ENCODE results near the gene FNDC3B. TPM values are rescaled to one million over a fixed set of nuclear protein-coding genes. Genes with fewer than 3 reads are reported as not detected.

Gene FNDC3B
- total and polyA plus RNA-seq, 4 donors: 23.3 to 74.2 (median 32.9) TPM

- TF ChIP-seq FOXA1 (IDR thresholded peaks at IDR 0.05) (no peak), HNF4G (IDR thresholded peaks at IDR 0.05) (no peak), NR2F2 (IDR thresholded peaks at IDR 0.05) (no peak), RAD21 (IDR thresholded peaks at IDR 0.05) (no peak), FOXA2 (IDR thresholded peaks at IDR 0.05) (no peak), JUND (IDR thresholded peaks at IDR 0.05) (no peak), ATF3 (IDR thresholded peaks at IDR 0.05) (no peak), CTCF (IDR thresholded peaks at IDR 0.05; ENCODE audit: low read depth, low read length, missing input control) (no peak), TAF1 (conservative IDR thresholded peaks at IDR 0.05) (no peak), RXRA (IDR thresholded peaks at IDR 0.05) (no peak)
- Histone ChIP-seq H3K36me3 (ENCODE audit: control insufficient read depth in 4 of 4, insufficient read depth in 3 of 4, low read depth in 1 of 4, low read length in 3 of 4) (peaks cover 0 to 7% (median 3%) of the 10 kb centered on the region in 4 donors), H3K9me3 (ENCODE audit: control insufficient read depth in 4 of 4, low read length in 3 of 4) (no peaks in the 10 kb centered on the region), H3K4me1 (ENCODE audit: control insufficient read depth in 4 of 4, insufficient read depth in 4 of 4, low read length in 3 of 4) (peaks cover 2 to 24% (median 16%) of the 10 kb centered on the region in 4 donors), H3K27ac (ENCODE audit: low read depth in 1 of 2, low read length in 2 of 2) (no peak overlapping the region), H3K4me3 (ENCODE audit: low read depth in 1 of 3, low read length in 3 of 3) (no peak overlapping the region), H3K9ac (ENCODE audit: low read depth in 1 of 2, low read length in 2 of 2) (no peak overlapping the region), H3K27me3 (ENCODE audit: control insufficient read depth in 4 of 4, insufficient read depth in 4 of 4, low read length in 3 of 4) (no peaks in the 10 kb centered on the region)
- no peak for DNase-seq (ENCODE audit: low spot score)
- WGBS: 84% methylated on average over 10 of the region's 10 CpGs
These were observed 183.2 kb downstream of the FNDC3B start for GRCh38 chr3:172222478-172223071.

GRCh38 chr3:172223870-172224269 is 184.5 kb downstream of the FNDC3B start:
- H3K4me3 ChIP-seq (ENCODE audit: low read depth in 1 of 3, low read length in 3 of 3): no peak overlapping the region
- H3K36me3 ChIP-seq (ENCODE audit: control insufficient read depth in 4 of 4, insufficient read depth in 3 of 4, low read depth in 1 of 4, low read length in 3 of 4): peaks cover 2 to 8% (median 6%) of the 10 kb centered on the region in 4 donors
- H3K9me3 ChIP-seq (ENCODE audit: control insufficient read depth in 4 of 4, low read length in 3 of 4): no peaks in the 10 kb centered on the region
- TF ChIP-seq HNF4G (IDR thresholded peaks at IDR 0.05): no peak
- no peak for TF ChIP-seq RXRA (IDR thresholded peaks at IDR 0.05)
- TF ChIP-seq TAF1 (conservative IDR thresholded peaks at IDR 0.05): no peak
- TF ChIP-seq SP1 (IDR thresholded peaks at IDR 0.05): no peak
- no peak for TF ChIP-seq ZBTB33 (IDR thresholded peaks at IDR 0.05)
- no peak for TF ChIP-seq YY1 (IDR thresholded peaks at IDR 0.05)
- H3K4me1 ChIP-seq (ENCODE audit: control insufficient read depth in 4 of 4, insufficient read depth in 4 of 4, low read length in 3 of 4): peaks cover 0 to 14% (median 7%) of the 10 kb centered on the region in 4 donors
- H3K9ac ChIP-seq (ENCODE audit: low read depth in 1 of 2, low read length in 2 of 2): no peak overlapping the region
- no peak overlapping the region for H3K27ac ChIP-seq (ENCODE audit: low read depth in 1 of 2, low read length in 2 of 2)
- WGBS: 81% methylated on average over 4 of the region's 4 CpGs
- H3K27me3 ChIP-seq (ENCODE audit: control insufficient read depth in 4 of 4, insufficient read depth in 4 of 4, low read length in 3 of 4): no peaks in the 10 kb centered on the region
- DNase-seq (ENCODE audit: low spot score): no peak

- Histone ChIP-seq H3K4me3 (ENCODE audit: low read depth in 1 of 3, low read length in 3 of 3) (no peak overlapping the region), H3K9me3 (ENCODE audit: control insufficient read depth in 4 of 4, low read length in 3 of 4) (no peaks in the 10 kb centered on the region), H3K9ac (ENCODE audit: low read depth in 1 of 2, low read length in 2 of 2) (no peak overlapping the region), H3K36me3 (ENCODE audit: control insufficient read depth in 4 of 4, insufficient read depth in 3 of 4, low read depth in 1 of 4, low read length in 3 of 4) (peaks cover 5 to 10% (median 7%) of the 10 kb centered on the region in 4 donors), H3K27me3 (ENCODE audit: control insufficient read depth in 4 of 4, insufficient read depth in 4 of 4, low read length in 3 of 4) (no peaks in the 10 kb centered on the region), H3K27ac (ENCODE audit: low read depth in 1 of 2, low read length in 2 of 2) (no peak overlapping the region), H3K4me1 (ENCODE audit: control insufficient read depth in 4 of 4, insufficient read depth in 4 of 4, low read length in 3 of 4) (peaks cover 0 to 12% (median 5%) of the 10 kb centered on the region in 4 donors)
- WGBS: 49% methylated on average over 7 of the region's 7 CpGs
- TF ChIP-seq FOXA1 (IDR thresholded peaks at IDR 0.05): no peak
- no peak for TF ChIP-seq EGR1 (IDR thresholded peaks at IDR 0.05; ENCODE audit: low read depth in 2 of 2)
- no peak for TF ChIP-seq GABPA (IDR thresholded peaks at IDR 0.05 in 1 of 2, conservative IDR thresholded peaks at IDR 0.05 in 1 of 2)
- TF ChIP-seq RXRA (IDR thresholded peaks at IDR 0.05): peak; percentile 9 to 13
- no peak for TF ChIP-seq REST (IDR thresholded peaks at IDR 0.05)
- no peak for TF ChIP-seq FOXA2 (IDR thresholded peaks at IDR 0.05)
- no peak for TF ChIP-seq SP1 (IDR thresholded peaks at IDR 0.05)
- no peak for TF ChIP-seq MAX (IDR thresholded peaks at IDR 0.05)
- peak; percentile 16 for TF ChIP-seq YY1 (IDR thresholded peaks at IDR 0.05)
- no peak for TF ChIP-seq JUND (IDR thresholded peaks at IDR 0.05)
- TF ChIP-seq HNF4G (IDR thresholded peaks at IDR 0.05): no peak
- TF ChIP-seq NR2F2 (IDR thresholded peaks at IDR 0.05): peak; percentile 18
- DNase-seq (ENCODE audit: low spot score): no peak
These were observed 185.3 kb downstream of the FNDC3B start for GRCh38 chr3:172224560-172225214.

All from liver (tissue), 9 donors.